ENCODE measurements around the gene LRP11. TPM values are rescaled to one million over a fixed set of nuclear protein-coding genes. Genes with fewer than 3 reads are reported as not detected.

Gene LRP11
- total and polyA plus RNA-seq, 9 of the 15 experiments (the other 6 are each of a cell fraction or from before 2014, with no cell fraction given), result 0.51 to 3.5 (median 2.4) TPM

GRCh38 chr6:149862922-149863697 is 1.0 kb downstream of the LRP11 start (continued):
- TF ChIP-seq UBTF (IDR thresholded peaks at IDR 0.05; ENCODE audit: borderline replicate concordance in 1 of 2, low read depth in 2 of 2, low read length in 2 of 2), result peak in 1 of 2 experiments; percentile 83; a peak in 1 of 4 replicates
- no peak for TF ChIP-seq C11orf30 (IDR thresholded peaks at IDR 0.05; ENCODE audit: low read depth)
- TF ChIP-seq ZNF436 (CRISPR knock-in tag; IDR thresholded peaks at IDR 0.05), result no peak
- no peak for TF ChIP-seq TFAM (CRISPR knock-in tag; conservative IDR thresholded peaks at IDR 0.05)
- TF ChIP-seq ARID4B (CRISPR knock-in tag; IDR thresholded peaks at IDR 0.05), result peak; percentile 6; the same call in 1 of the 2 replicates
- TF ChIP-seq E2F6 (IDR thresholded peaks at IDR 0.05; ENCODE audit: borderline replicate concordance in 1 of 2, extremely low read depth in 1 of 2, insufficient read depth in 1 of 2, insufficient read length in 1 of 2, low read depth in 1 of 2, low read length in 1 of 2, poor library complexity in 1 of 2, severe bottlenecking in 1 of 2), result peak in 1 of 2 experiments; percentile 70
- no peak for TF ChIP-seq ETV1 (tag; conservative IDR thresholded peaks at IDR 0.05; ENCODE audit: low read depth)
- no peak for TF ChIP-seq BDP1 (IDR thresholded peaks at IDR 0.05; ENCODE audit: insufficient read depth, insufficient read length)
- TF ChIP-seq ILK (tag; IDR thresholded peaks at IDR 0.05; ENCODE audit: borderline replicate concordance, low read depth), result no peak
- TF ChIP-seq ZNF3 (CRISPR knock-in tag; IDR thresholded peaks at IDR 0.05), result no peak
- TF ChIP-seq EGR1 (conservative IDR thresholded peaks at IDR 0.05), result peak; percentile 39; the same call in 1 of the 2 replicates
- 0 out of 2 replicates have a peak, but pooled peaks have one; percentile 15 for TF ChIP-seq SAFB (IDR thresholded peaks at IDR 0.05; ENCODE audit: borderline replicate concordance, low read depth, low read length)
- TF ChIP-seq GATAD2A (IDR thresholded peaks at IDR 0.05), result no peak
- TF ChIP-seq FOXJ2 (tag; IDR thresholded peaks at IDR 0.05), result no peak
- no peak for TF ChIP-seq ZNF696 (CRISPR knock-in tag; conservative IDR thresholded peaks at IDR 0.05)
- TF ChIP-seq RB1 (IDR thresholded peaks at IDR 0.05; ENCODE audit: low read depth), result peak; percentile 67; the same call in 1 of the 2 replicates
- peak; percentile 72; the same call in 1 of the 2 replicates for TF ChIP-seq HDAC6 (IDR thresholded peaks at IDR 0.05; ENCODE audit: low read depth, low read length)
- TF ChIP-seq CCNT2 (IDR thresholded peaks at IDR 0.05; ENCODE audit: borderline replicate concordance, extremely low read depth, insufficient read length, low read depth, low read length), result peak; percentile 12
